Uterus (tissue), 2 donors: ENCODE measurements around the gene SLC22A5.

Experiments used
- CTCF ChIP-seq, 4 experiments: fragments of 200-600 bp in 2 of 4; fragments of 450-650 bp in 2 of 4; sonication (generic) in 2 of 4; IDR thresholded peaks; one replicate each; pipeline ENCODE4 v1.5.1; 2016 to 2019; ENCODE audit warnings: antibody characterized with exemption in 4 of 4, mild to moderate bottlenecking in 2 of 4, moderate library complexity in 1 of 4
- POLR2A ChIP-seq, 2 donors: fragments of 450-650 bp; IDR thresholded peaks; one replicate each; pipeline ENCODE4 v1.6.1; 2016; ENCODE audit warnings: antibody characterized with exemption in 2 of 2, mild to moderate bottlenecking in 1 of 2, moderate library complexity in 1 of 2

- TF ChIP-seq CTCF (IDR thresholded peaks at IDR 0.05), result no peak
- TF ChIP-seq POLR2A (IDR thresholded peaks at IDR 0.05), result no peak
These were observed 59.3 kb downstream of the SLC22A5 start for GRCh38 chr5:132428484-132429462.
